HG03097 (cell line): ENCODE results near the gene FAM171A1.

Experiments
- ATAC-seq: cut with Tn5 transposase; IDR thresholded peaks from one replicate; pipeline ENCODE4 v1.9.1; 2021; ENCODE audit not compliant: unreplicated experiment, low FRiP score

FAM171A1 gene

GRCh38 chr10:15374566-15374965 lies 3.5 kb upstream of the FAM171A1 start:
- ATAC-seq: no peak

- ATAC-seq: no peak
These were observed 3.1 kb upstream of the FAM171A1 start for GRCh38 chr10:15374156-15374555.

GRCh38 chr10:15373199-15373598 lies 2.1 kb upstream of the FAM171A1 start:
- ATAC-seq: no peak

GRCh38 chr10:15370212-15370855 lies 755 bp downstream of the FAM171A1 start:
- ATAC-seq: no peak

GRCh38 chr10:15369256-15370211 lies 1.6 kb downstream of the FAM171A1 start:
- ATAC-seq: no peak

- no peak for ATAC-seq
These were observed 2.8 kb downstream of the FAM171A1 start for GRCh38 chr10:15368101-15368855.

DNA sequence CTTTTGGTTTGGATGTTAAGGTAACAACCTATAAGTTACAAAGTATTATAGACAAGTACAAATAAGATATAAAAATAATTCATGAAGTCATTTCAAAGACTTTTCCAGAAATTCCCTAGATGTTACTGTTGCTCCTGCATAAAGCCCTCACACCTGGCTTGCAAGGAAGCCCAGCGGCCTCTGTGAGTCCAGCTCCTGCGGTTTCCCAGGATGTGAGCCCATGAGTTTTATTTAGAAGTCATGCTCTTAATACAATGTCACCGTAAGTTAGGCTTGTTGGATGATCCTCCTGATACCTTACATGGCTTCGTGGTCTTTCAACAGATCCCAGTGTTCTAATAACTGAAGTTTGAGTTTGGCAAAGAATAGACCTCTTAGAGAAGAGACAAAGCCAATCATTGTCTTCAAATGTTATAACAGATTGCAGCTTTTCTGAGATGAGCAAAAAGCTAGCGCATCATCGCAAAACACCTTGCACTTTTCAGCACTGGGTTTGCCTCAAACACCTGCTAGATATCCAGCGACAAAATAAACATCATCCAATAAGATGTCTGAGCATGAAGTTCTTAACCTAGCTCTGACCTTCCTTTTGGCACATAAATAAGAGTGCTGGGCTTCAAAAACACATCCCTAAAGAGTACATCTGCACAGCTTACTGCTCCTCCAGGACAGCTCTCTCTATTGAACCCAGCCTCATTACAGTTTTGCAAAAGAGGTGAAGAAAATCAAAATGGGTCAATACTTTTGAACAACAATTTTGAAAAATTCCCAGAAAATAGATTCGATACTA lies 3.6 kb downstream of the FAM171A1 start:
- no peak for ATAC-seq

GRCh38 chr10:15365692-15366091 lies 5.4 kb downstream of the FAM171A1 start:
- ATAC-seq: no peak

GRCh38 chr10:15364001-15364400 lies 7.1 kb downstream of the FAM171A1 start:
- no peak for ATAC-seq

- no peak for ATAC-seq
These were observed 8.1 kb downstream of the FAM171A1 start for GRCh38 chr10:15363031-15363430.

GRCh38 chr10:15361131-15361530 lies 10.0 kb downstream of the FAM171A1 start:
- ATAC-seq: no peak

DNA sequence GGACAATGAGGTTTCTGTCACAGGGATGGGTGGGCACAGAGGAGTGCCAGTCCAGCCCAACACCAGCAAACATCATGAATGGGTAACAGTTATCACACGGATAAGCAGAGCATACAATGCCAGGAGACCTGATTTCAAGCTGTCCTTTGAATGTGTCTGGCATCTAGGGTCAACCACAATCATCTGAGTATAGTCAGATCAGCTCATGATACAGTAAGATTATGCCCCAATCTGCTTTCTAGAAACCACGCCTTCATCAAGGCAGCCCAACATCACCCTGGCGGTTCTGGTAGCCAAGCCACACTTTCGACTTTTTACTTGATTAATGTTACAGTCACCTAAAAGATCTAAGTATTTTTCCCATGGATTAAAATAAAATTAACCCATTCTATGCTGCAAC lies 10.5 kb downstream of the FAM171A1 start:
- no peak for ATAC-seq

DNA sequence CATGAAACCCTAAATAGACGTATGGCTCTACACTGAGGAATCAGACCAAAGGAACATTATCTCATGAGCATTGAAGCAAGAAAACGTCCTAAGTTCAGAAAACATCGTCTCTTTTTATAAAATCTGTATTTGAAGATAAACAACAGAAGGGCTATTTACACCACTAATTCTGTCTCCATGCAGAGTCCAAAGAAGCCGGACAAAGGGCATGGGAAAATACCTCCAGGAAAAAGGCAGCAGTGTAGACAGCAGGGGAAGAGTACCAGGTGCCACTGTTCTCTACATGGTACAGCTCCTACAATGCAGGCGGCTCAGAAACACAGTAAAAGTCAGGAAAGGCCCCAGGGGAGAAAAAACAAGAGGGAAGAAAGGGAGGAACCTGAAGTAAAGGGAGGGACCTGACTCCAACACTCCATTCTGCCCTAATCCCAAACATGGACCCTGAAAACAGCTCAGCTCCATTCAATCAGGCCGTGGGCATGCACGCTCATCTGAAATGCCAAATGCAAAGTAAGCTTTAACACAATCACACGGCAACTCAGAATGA lies 17.5 kb downstream of the FAM171A1 start:
- ATAC-seq: no peak

DNA sequence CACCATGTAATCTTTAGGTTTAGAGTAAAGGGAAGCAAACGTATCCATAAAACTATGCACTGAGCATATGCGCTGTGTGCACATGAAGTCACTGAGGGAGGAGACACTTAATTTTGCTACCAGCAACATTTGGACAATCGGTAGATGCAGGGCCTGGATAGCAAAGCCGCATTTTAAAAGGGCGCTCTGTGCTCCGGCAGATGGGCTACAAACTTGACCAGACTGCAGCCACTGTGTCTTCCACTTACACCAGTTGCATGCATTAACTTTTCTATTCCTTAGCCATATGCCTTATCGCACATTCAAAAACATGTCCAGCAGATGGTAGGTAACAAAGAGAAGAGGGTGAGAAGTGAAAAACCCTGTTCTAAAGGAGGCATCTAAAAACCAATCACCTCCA lies 18.3 kb downstream of the FAM171A1 start:
- no peak for ATAC-seq

GRCh38 chr10:15352201-15352600 lies 18.9 kb downstream of the FAM171A1 start:
- no peak for ATAC-seq

GRCh38 chr10:15351099-15351820 lies 19.8 kb downstream of the FAM171A1 start:
- ATAC-seq: no peak

DNA sequence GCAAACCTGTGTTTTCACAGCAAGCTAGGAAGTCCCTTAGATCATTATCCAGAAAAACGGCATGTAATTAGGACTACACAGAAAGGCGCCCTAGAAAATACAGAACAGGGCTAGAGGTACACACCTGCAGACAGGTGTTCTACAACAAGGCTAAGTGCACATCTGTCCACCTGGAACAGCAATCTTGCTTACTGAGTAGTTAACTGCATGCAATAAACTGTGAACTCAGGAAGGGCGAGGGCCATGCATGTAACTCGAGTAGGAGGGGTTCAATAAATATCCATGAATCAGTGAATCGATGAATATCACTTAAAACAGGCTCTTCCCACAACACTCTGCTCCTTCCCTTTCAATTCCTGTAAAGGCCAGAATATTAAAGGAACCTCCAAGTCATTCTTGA lies 22.0 kb downstream of the FAM171A1 start:
- no peak for ATAC-seq

GRCh38 chr10:15348579-15348978 lies 22.5 kb downstream of the FAM171A1 start:
- ATAC-seq: no peak

DNA sequence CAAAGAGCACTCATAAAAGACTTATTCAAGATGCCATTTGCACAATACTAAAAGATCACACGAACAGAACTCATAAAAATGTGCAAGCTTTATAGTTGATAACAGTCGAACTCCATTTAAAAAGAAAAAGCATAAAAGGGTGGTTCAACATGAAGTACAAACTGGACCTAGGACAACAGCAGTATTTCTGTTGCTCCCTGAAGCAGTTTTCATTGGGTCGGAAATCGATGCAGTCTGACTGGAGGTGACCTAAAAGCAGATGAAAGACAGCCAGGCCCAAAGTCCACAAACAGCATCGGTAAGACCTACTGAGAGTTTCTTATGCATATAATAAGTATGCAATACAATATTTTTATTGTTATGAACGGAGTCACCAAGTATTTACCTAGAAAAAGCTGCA lies 23.9 kb downstream of the FAM171A1 start:
- ATAC-seq: no peak
